GM23338 (cell line): ENCODE data around the gene TRDN.

ENCODE experiments used
- CREB1 ChIP-seq: fragments of 250-450 bp; sonication (Bioruptor Pico); IDR thresholded peaks from 2 replicates; pipeline ENCODE4 v1.5.0; 2020; ENCODE audit warnings: low read depth, mild to moderate bottlenecking, moderate library complexity
- CTCF ChIP-seq, 2 experiments: fragments of 200-600 bp in 1 of 2; sonication (generic) in 1 of 2; conservative IDR thresholded peaks; 2 replicates each; pipeline versions ENCODE4 v1.5.1 to v1.6.1; 2016 to 2017; ENCODE audit warnings: antibody characterized with exemption in 2 of 2, low read depth in 2 of 2, mild to moderate bottlenecking in 2 of 2, moderate library complexity in 1 of 2
- ETS1 ChIP-seq: IDR thresholded peaks from 2 replicates; pipeline ENCODE4 v1.6.1; 2016; ENCODE audit warnings: antibody characterized with exemption
- EZH2 ChIP-seq: fragments of 200-600 bp; sonication (generic); IDR thresholded peaks from one replicate; pipeline ENCODE4 v1.8.0; 2017; ENCODE audit warnings: antibody characterized with exemption, mild to moderate bottlenecking, low read depth; ENCODE audit not compliant: unreplicated experiment
- EZH2phosphoT487 ChIP-seq: fragments of 200-600 bp; sonication (generic); IDR thresholded peaks from one replicate; pipeline ENCODE4 v1.8.1; 2018; ENCODE audit warnings: antibody characterized with exemption; ENCODE audit not compliant: unreplicated experiment
- JUNB ChIP-seq: IDR thresholded peaks from one replicate; pipeline ENCODE4 v1.6.1; 2016; ENCODE audit warnings: antibody characterized with exemption; ENCODE audit not compliant: unreplicated experiment
- POLR2AphosphoS5 ChIP-seq: IDR thresholded peaks from 2 replicates; pipeline ENCODE4 v1.6.1; 2016; ENCODE audit warnings: antibody characterized with exemption, low read depth
- REST ChIP-seq: IDR thresholded peaks from one replicate; pipeline ENCODE4 v1.6.1; 2018; ENCODE audit warnings: antibody characterized with exemption; ENCODE audit not compliant: unreplicated experiment
- STAT1 ChIP-seq: IDR thresholded peaks from one replicate; pipeline ENCODE4 v1.6.1; 2016; ENCODE audit warnings: antibody characterized with exemption; ENCODE audit not compliant: unreplicated experiment
- ZNF114 ChIP-seq: fragments of 250-450 bp; sonication (Bioruptor Pico); IDR thresholded peaks from 2 replicates; pipeline ENCODE4 v1.5.0; 2020; ENCODE audit warnings: mild to moderate bottlenecking, moderate library complexity
- ZNF331 ChIP-seq: fragments of 250-450 bp; sonication (Bioruptor Pico); IDR thresholded peaks from 2 replicates; pipeline ENCODE4 v1.5.0; 2020; ENCODE audit warnings: low read depth, mild to moderate bottlenecking, moderate library complexity

- TF ChIP-seq EZH2 (no peak), CTCF (conservative IDR thresholded peaks at IDR 0.05; ENCODE audit: low read depth in 2 of 2) (no peak), ZNF114 (CRISPR knock-in tag) (no peak), JUNB (no peak), POLR2AphosphoS5 (no peak), REST (no peak), EZH2phosphoT487 (no peak), CREB1 (no peak), ZNF331 (CRISPR knock-in tag) (no peak), STAT1 (no peak), ETS1 (no peak)
Measured at GRCh38 chr6:123661105-123661891, 24.5 kb upstream of the TRDN start.
